H1 (cell line): ENCODE measurements around the gene PRRT2. TPM values are rescaled to one million over a fixed set of nuclear protein-coding genes. Genes with fewer than 3 reads are reported as not detected.
"Not testable (repeated sequence)": the region's sequence is repeated elsewhere in the genome, so short reads cannot be mapped to it uniquely, and the experiment has no call there.

Experiments used
- CTCF ChIA-PET: fragments of 300-600 bp; sonication (Branson Sonifier 250); formaldehyde crosslinking; loops from one replicate; lab custom pipeline; 2021; ENCODE audit not compliant: partially characterized antibody; lab: Charles Lee
- POLR2A ChIA-PET: fragments of 300-600 bp; sonication (Branson Sonifier 250); formaldehyde crosslinking; loops from one replicate; lab custom pipeline; 2021; ENCODE audit warnings: inconsistent platforms; ENCODE audit not compliant: partially characterized antibody; lab: Charles Lee
- DNase-seq, 2 experiments: peaks; one replicate each; pipeline versions ENCODE4 v3.0.0 to v3.0.0-alpha.2; 2010 to 2022; ENCODE audit warnings: low spot score in 2 of 2, low read depth in 1 of 2, mixed read lengths in 1 of 2
- FAIRE-seq: peaks from 2 replicates; lab custom pipeline; 2011; peaks lifted over from hg19 to GRCh38; lab: Jason Lieb, UNC
- H2AFZ ChIP-seq: 2 replicates; pipeline ENCODE4 v1.8.1; 2012; ENCODE audit warnings: low read length, inconsistent platforms
- H2AK5ac ChIP-seq: 2 replicates; pipeline ENCODE4 v1.6.1; 2013; ENCODE audit warnings: low read depth, low read length
- H2BK120ac ChIP-seq: replicated peaks from 2 replicates; pipeline ENCODE3; 2013; ENCODE audit warnings: low read depth, low read length, inconsistent platforms
- H2BK12ac ChIP-seq: 2 replicates; pipeline ENCODE4 v1.6.1; 2013; ENCODE audit warnings: low read depth, low read length
- H2BK15ac ChIP-seq: 2 replicates; pipeline ENCODE4 v1.6.1; 2013; ENCODE audit warnings: low read length
- H2BK20ac ChIP-seq: 2 replicates; pipeline ENCODE4 v1.6.1; 2013; ENCODE audit warnings: low read length
- H2BK5ac ChIP-seq: 2 replicates; pipeline ENCODE4 v1.6.1; 2013; ENCODE audit warnings: low read depth, low read length
- H3K14ac ChIP-seq: 2 replicates; pipeline ENCODE4 v1.6.1; 2013; ENCODE audit warnings: inconsistent platforms; ENCODE audit not compliant: insufficient read length
- H3K18ac ChIP-seq: 2 replicates; pipeline ENCODE4 v1.6.1; 2013; ENCODE audit warnings: low read length; ENCODE audit errors: extremely low read depth
- H3K23ac ChIP-seq: 2 replicates; pipeline ENCODE4 v1.6.1; 2013; ENCODE audit warnings: inconsistent platforms; ENCODE audit not compliant: insufficient read length
- H3K23me2 ChIP-seq: 2 replicates; pipeline ENCODE4 v1.6.1; 2013; ENCODE audit warnings: low read depth, low read length
- H3K27ac ChIP-seq: 2 replicates; pipeline ENCODE4 v1.6.1; 2011; ENCODE audit warnings: low read depth, low read length, inconsistent platforms
- H3K27me3 ChIP-seq, 4 experiments: replicated peaks in 1 of 4; 1 replicate in 1 of 4; 2 replicates in 3 of 4; pipeline versions ENCODE4 v1.6.1 to v1.8.1; 2011 to 2013; ENCODE audit warnings: low read length in 3 of 4, mild to moderate bottlenecking in 3 of 4, inconsistent platforms in 2 of 4, mixed read lengths in 2 of 4, moderate library complexity in 1 of 4; ENCODE audit not compliant: control insufficient read depth in 3 of 4, insufficient read depth in 3 of 4; ENCODE audit errors: extremely low read depth in 1 of 4
- H3K36me3 ChIP-seq, 4 experiments: 2 replicates each; pipeline versions ENCODE4 v1.6.1 to v1.8.1; 2011 to 2013; ENCODE audit warnings: mild to moderate bottlenecking in 4 of 4, low read length in 3 of 4, moderate library complexity in 2 of 4, control low read depth in 1 of 4, inconsistent platforms in 1 of 4; ENCODE audit not compliant: insufficient read depth in 4 of 4, control insufficient read depth in 2 of 4
- H3K4ac ChIP-seq: replicated peaks from 2 replicates; pipeline ENCODE3; 2013; ENCODE audit warnings: low read length, low read depth, mixed read lengths, inconsistent platforms; ENCODE audit not compliant: insufficient read length
- H3K4me1 ChIP-seq, 4 experiments: replicated peaks in 1 of 4; 1 replicate in 1 of 4; 2 replicates in 3 of 4; pipeline versions ENCODE4 v1.6.1 to v1.8.1; 2011 to 2013; ENCODE audit warnings: low read length in 3 of 4, inconsistent platforms in 2 of 4, mixed read lengths in 1 of 4; ENCODE audit not compliant: insufficient read depth in 4 of 4, control insufficient read depth in 3 of 4
- H3K4me2 ChIP-seq, 2 experiments: 2 replicates each; pipeline versions ENCODE4 v1.6.1 to v1.8.1; 2011 to 2013; ENCODE audit warnings: low read depth in 2 of 2, low read length in 2 of 2, control low read depth in 1 of 2, inconsistent platforms in 1 of 2, mild to moderate bottlenecking in 1 of 2; ENCODE audit not compliant: insufficient read depth in 1 of 2
- H3K4me3 ChIP-seq, 4 experiments: fragments of 200-600, 300-600 bp in 1 of 4; sonication (generic), shearing (Covaris generic), sonication (Bioruptor Twin) in 1 of 4; 2 replicates each; pipeline versions ENCODE4 v1.5.1 to v1.8.1; 2011 to 2016; ENCODE audit warnings: low read length in 4 of 4, low read depth in 3 of 4, control low read depth in 2 of 4, inconsistent platforms in 2 of 4, mild to moderate bottlenecking in 2 of 4, mixed read lengths in 1 of 4, moderate library complexity in 1 of 4; ENCODE audit not compliant: insufficient read depth in 2 of 4; ENCODE audit errors: extremely low read depth in 1 of 4
- H3K56ac ChIP-seq: replicated peaks from 2 replicates; pipeline ENCODE3; 2013; ENCODE audit warnings: low read depth, mild to moderate bottlenecking, mixed read lengths, low read length, inconsistent platforms; ENCODE audit not compliant: insufficient read length
- H3K79me1 ChIP-seq: 2 replicates; pipeline ENCODE4 v1.6.1; 2013; ENCODE audit warnings: low read depth, low read length, control low read depth
- H3K79me2 ChIP-seq, 2 experiments: 2 replicates each; pipeline versions ENCODE4 v1.6.1 to v1.8.1; 2012 to 2013; ENCODE audit warnings: low read length in 2 of 2, mild to moderate bottlenecking in 2 of 2, inconsistent platforms in 1 of 2; ENCODE audit not compliant: insufficient read depth in 2 of 2, control insufficient read depth in 1 of 2
- H3K9ac ChIP-seq, 4 experiments: replicated peaks in 1 of 4; 1 replicate in 1 of 4; 2 replicates in 3 of 4; pipeline versions ENCODE4 v1.6.1 to v1.8.1; 2011 to 2013; ENCODE audit warnings: low read depth in 3 of 4, low read length in 3 of 4, control low read depth in 2 of 4, mild to moderate bottlenecking in 2 of 4, moderate library complexity in 2 of 4, inconsistent platforms in 1 of 4; ENCODE audit errors: extremely low read depth in 1 of 4
- H3K9me3 ChIP-seq, 2 experiments: 2 replicates each; pipeline versions ENCODE4 v1.6.1 to v1.8.1; 2012 to 2013; ENCODE audit warnings: mild to moderate bottlenecking in 2 of 2, moderate library complexity in 2 of 2, control low read depth in 1 of 2, inconsistent platforms in 1 of 2, low read depth in 1 of 2, low read length in 1 of 2, mixed read lengths in 1 of 2; ENCODE audit not compliant: insufficient read depth in 2 of 2
- H4K20me1 ChIP-seq, 2 experiments: replicated peaks in 1 of 2; 2 replicates each; pipeline versions ENCODE3 to v1.8.1; 2011 to 2013; ENCODE audit warnings: inconsistent platforms in 2 of 2, low read length in 2 of 2, mild to moderate bottlenecking in 1 of 2; ENCODE audit not compliant: insufficient read depth in 2 of 2, control insufficient read depth in 1 of 2
- H4K5ac ChIP-seq: 2 replicates; pipeline ENCODE4 v1.6.1; 2013; ENCODE audit warnings: low read length, low read depth, mixed read lengths, inconsistent platforms; ENCODE audit not compliant: insufficient read length
- H4K8ac ChIP-seq: 2 replicates; pipeline ENCODE4 v1.8.0; 2013; ENCODE audit warnings: mild to moderate bottlenecking, moderate library complexity, low read length, inconsistent platforms; ENCODE audit not compliant: insufficient read depth; ENCODE audit errors: extremely low read depth
- H4K91ac ChIP-seq: replicated peaks from 2 replicates; pipeline ENCODE3; 2013; ENCODE audit warnings: low read length, mixed read lengths, inconsistent platforms; ENCODE audit not compliant: insufficient read length
- WGBS, 2 experiments: shearing (Covaris generic) in 1 of 2; methylation state at CpG; one replicate each; pipeline versions ENCODE4 v1.1.6 to v1.1.7; 2013 to 2015; ENCODE audit warnings: low lambda C conversion rate in 2 of 2, mixed read lengths in 2 of 2, inconsistent platforms in 1 of 2, low coverage in 1 of 2, missing lambda C conversion rate in 1 of 2; ENCODE audit not compliant: insufficient replicate concordance in 2 of 2, insufficient coverage in 1 of 2, insufficient read length in 1 of 2; ENCODE audit errors: extremely low coverage in 1 of 2, missing lambda C conversion rate in 1 of 2; 5-methylcytosine and 5-hydroxymethylcytosine counted together
- polyA plus RNA-seq, 7 experiments: library from polyadenylated mRNA; depleted of rRNA in 3 of 7; stranded (reverse) in 5 of 7; unstranded in 2 of 7; fragments of >200 nt in 5 of 7; fragments of 200-250 nt in 2 of 7; gene quantifications; 1 replicate in 5 of 7; 2 replicates in 1 of 7; 4 replicates in 1 of 7; pipeline versions ENCODE4 v1.2.1 to v1.2.3, GENCODE V29; 2011 to 2013; ENCODE audit warnings: missing spikeins in 2 of 7, mixed read lengths in 2 of 7
- total RNA-seq: library from RNA; stranded (reverse); fragmentation: NEBNext Ultra II Directional; extraction: Animal tissue kit (Norgen Biotek cat#: 25700); gene quantifications from 2 replicates; pipeline ENCODE4 v1.2.1, GENCODE V29; 2021

PRRT2 gene
- total and polyA plus RNA-seq, 2 of the 8 experiments (the other 6 are each of a cell fraction or from before 2014, with no cell fraction given): 12.8 to 32.6 TPM

DNA sequence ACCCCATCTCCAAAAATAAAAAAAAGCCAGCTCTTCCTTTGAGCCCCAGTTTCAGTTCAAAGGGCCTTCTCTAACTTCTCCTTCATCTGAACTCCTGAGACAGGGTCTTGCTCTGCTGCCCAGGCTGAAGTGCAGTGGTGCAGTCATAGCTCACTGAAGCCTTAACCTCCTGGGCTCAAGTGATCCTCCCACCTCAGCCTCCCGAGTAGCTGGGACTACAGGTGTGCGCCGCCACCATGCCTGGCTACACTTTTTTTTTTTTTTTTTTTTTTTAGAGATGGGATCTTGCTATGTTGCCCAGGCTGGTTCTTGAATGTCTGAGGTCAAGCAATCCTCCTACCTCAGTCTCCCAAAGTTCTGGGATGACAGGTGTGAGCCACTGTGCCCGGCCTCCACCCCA, 21.2 kb downstream of the PRRT2 start:
- H2AK5ac ChIP-seq, H3K9ac ChIP-seq, H3K27me3 ChIP-seq, H3K27ac ChIP-seq, H3K23ac ChIP-seq, H4K91ac ChIP-seq, H3K4ac ChIP-seq, H4K20me1 ChIP-seq, H3K56ac ChIP-seq, H3K4me2 ChIP-seq, H3K14ac ChIP-seq, H3K9me3 ChIP-seq, DNase-seq, H2BK15ac ChIP-seq, H2BK20ac ChIP-seq, H2BK12ac ChIP-seq, H3K4me3 ChIP-seq, H4K8ac ChIP-seq, H3K23me2 ChIP-seq, H2AFZ ChIP-seq, H2BK120ac ChIP-seq, H3K79me2 ChIP-seq, H3K36me3 ChIP-seq, H4K5ac ChIP-seq, H3K4me1 ChIP-seq, FAIRE-seq, H3K79me1 ChIP-seq, H3K18ac ChIP-seq, H2BK5ac ChIP-seq: not testable (repeated sequence)
- ChIA-PET POLR2A (interaction anchor here (0.6 to 3.0 kb wide), 4 partner anchors 11 to 116 kb away, joined by 3 to 11 read pairs (median 6); partner anchors contain the start of gene PAGR1), CTCF (interaction anchor here (1.4 to 1.8 kb wide), 3 partner anchors 14 to 29 kb away, joined by 3 to 14 read pairs (median 5); no protein-coding TSS in a partner anchor)
- WGBS, 2 experiments: 88% methylated on average over 1 of the region's 4 CpGs; no CpG with 5 or more reads in 1 of the 2 experiments
